DOHH2 (cell line): ENCODE measurements around the gene CRYBG1.

Experiments
- EZH2phosphoT487 ChIP-seq: fragments of 200-600 bp; sonication (generic); IDR thresholded peaks from 2 replicates; pipeline ENCODE4 v1.6.1; 2017; ENCODE audit warnings: borderline replicate concordance, mild to moderate bottlenecking, antibody characterized with exemption, low read length, moderate library complexity, mixed read lengths
- TF ChIP-seq, protein P1 (sequence below): fragments of 200-600 bp; sonication (generic); IDR thresholded peaks from one replicate; pipeline ENCODE4 v1.5.1; 2014; ENCODE audit warnings: antibody characterized with exemption, mild to moderate bottlenecking, low read depth, low read length; ENCODE audit not compliant: poor library complexity, severe bottlenecking

DNA sequence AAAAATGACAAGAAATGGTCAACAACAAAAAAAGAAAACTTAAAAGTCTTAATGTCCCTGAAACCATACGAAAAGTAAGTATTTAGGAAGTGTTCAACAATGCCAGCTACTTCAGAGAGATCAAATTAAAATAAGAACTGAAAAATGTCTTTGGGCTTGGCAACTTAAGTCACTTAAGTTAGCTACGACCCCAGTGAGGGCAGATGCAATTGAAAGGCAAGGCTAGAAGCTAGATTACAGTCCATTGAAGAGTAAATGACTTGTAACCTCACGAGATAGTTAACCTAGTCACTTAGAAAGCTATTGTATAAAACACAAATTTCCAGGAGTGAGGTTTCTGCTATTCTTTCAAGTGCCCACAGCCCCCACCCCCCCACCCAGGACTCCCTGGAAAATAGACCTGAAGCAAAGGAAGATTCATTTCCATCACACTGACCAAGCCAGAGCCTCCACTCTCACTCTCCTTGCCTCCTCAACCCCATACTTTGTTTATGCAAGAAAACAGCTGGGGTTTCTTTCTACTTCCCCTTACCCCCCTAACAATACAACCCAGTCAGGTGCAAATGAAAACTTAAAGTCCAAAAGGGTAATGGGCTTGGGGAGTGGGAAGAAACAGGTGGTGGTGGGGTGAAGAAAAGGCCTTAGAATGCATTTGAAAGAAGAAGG, 254.2 kb downstream of the CRYBG1 start:
- TF ChIP-seq, protein P1, sequence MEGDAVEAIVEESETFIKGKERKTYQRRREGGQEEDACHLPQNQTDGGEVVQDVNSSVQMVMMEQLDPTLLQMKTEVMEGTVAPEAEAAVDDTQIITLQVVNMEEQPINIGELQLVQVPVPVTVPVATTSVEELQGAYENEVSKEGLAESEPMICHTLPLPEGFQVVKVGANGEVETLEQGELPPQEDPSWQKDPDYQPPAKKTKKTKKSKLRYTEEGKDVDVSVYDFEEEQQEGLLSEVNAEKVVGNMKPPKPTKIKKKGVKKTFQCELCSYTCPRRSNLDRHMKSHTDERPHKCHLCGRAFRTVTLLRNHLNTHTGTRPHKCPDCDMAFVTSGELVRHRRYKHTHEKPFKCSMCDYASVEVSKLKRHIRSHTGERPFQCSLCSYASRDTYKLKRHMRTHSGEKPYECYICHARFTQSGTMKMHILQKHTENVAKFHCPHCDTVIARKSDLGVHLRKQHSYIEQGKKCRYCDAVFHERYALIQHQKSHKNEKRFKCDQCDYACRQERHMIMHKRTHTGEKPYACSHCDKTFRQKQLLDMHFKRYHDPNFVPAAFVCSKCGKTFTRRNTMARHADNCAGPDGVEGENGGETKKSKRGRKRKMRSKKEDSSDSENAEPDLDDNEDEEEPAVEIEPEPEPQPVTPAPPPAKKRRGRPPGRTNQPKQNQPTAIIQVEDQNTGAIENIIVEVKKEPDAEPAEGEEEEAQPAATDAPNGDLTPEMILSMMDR, result no peak
- no peak for TF ChIP-seq EZH2phosphoT487
